HK-2 (cell line): ENCODE data around the gene PTPRC.

ENCODE experiments used
- DNase-seq: peaks from one replicate; pipeline ENCODE4 v3.0.0-alpha.2; 2018; ENCODE audit not compliant: unreplicated experiment

Gene PTPRC

GRCh38 chr1:198642983-198643382, 4.1 kb downstream of the PTPRC start:
- DNase-seq: no peak

- DNase-seq: no peak
Measured at GRCh38 chr1:198643808-198644207, 5.0 kb downstream of the PTPRC start.

- DNase-seq: no peak
Measured at GRCh38 chr1:198647055-198647454, 8.2 kb downstream of the PTPRC start.

GRCh38 chr1:198648592-198648991, 9.8 kb downstream of the PTPRC start:
- DNase-seq: no peak

- DNase-seq: no peak
Measured at GRCh38 chr1:198649232-198649967, 10.6 kb downstream of the PTPRC start.

- DNase-seq: no peak
Measured at GRCh38 chr1:198649968-198650338, 11.1 kb downstream of the PTPRC start.

GRCh38 chr1:198650506-198650905, 11.7 kb downstream of the PTPRC start:
- DNase-seq: no peak

- no peak for DNase-seq
Measured at GRCh38 chr1:198651650-198652400, 13.0 kb downstream of the PTPRC start.

- no peak for DNase-seq
Measured at GRCh38 chr1:198653808-198654413, 15.1 kb downstream of the PTPRC start.

GRCh38 chr1:198655459-198656121, 16.8 kb downstream of the PTPRC start:
- no peak for DNase-seq

GRCh38 chr1:198656500-198656932, 17.7 kb downstream of the PTPRC start:
- DNase-seq: no peak

- DNase-seq: no peak
Measured at GRCh38 chr1:198657550-198658064, 18.8 kb downstream of the PTPRC start.

GRCh38 chr1:198660341-198661261, 21.8 kb downstream of the PTPRC start:
- no peak for DNase-seq

GRCh38 chr1:198662821-198663220, 24.0 kb downstream of the PTPRC start:
- no peak for DNase-seq

- DNase-seq: no peak
Measured at GRCh38 chr1:198664068-198664788, 25.4 kb downstream of the PTPRC start.

- no peak for DNase-seq
Measured at GRCh38 chr1:198667186-198667585, 28.3 kb downstream of the PTPRC start.

GRCh38 chr1:198667807-198668206, 29.0 kb downstream of the PTPRC start:
- DNase-seq: no peak

GRCh38 chr1:198669023-198669698, 30.3 kb downstream of the PTPRC start:
- DNase-seq: no peak

GRCh38 chr1:198669771-198670170, 30.9 kb downstream of the PTPRC start:
- DNase-seq: no peak

GRCh38 chr1:198671136-198671535, 32.3 kb downstream of the PTPRC start:
- DNase-seq: no peak
